HK-2 (cell line): ENCODE results near the gene FCAMR.

Experiments used
- DNase-seq: peaks from one replicate; pipeline ENCODE4 v3.0.0-alpha.2; 2018; ENCODE audit not compliant: unreplicated experiment

The FCAMR gene

DNA sequence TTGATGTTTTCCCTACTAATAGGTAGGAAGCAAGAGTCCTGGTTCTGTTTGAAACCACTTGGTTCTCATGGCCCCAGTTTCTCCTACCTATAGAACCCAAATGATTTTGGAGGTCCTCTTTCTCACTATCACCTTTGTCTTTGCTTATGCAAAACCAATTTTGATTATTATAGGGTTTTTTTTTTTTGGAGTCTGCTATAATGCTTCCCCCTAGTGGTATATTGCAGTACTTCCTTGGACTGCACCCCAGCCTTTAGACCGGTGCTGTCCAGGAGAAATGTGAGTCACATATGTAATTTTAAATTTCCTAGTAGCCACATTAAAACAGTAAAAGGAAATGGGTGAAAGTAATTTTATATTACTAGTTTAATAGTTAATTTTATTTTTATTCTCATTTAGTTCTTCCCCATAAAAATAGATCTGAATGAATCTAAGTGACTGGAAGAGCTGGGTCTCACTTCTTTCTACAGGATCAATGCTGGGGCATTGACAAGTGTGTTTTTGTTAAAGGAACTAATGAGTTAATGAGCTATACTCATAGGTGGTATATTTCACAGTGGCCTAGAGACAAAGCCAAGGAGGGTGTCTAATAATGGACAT is 59.1 kb downstream of the FCAMR start:
- DNase-seq: no peak

- DNase-seq: no peak
These were observed 60.4 kb downstream of the FCAMR start for GRCh38 chr1:206909883-206910318.

- peak; percentile 65 for DNase-seq
These were observed 60.9 kb downstream of the FCAMR start for GRCh38 chr1:206909161-206909882.

DNA sequence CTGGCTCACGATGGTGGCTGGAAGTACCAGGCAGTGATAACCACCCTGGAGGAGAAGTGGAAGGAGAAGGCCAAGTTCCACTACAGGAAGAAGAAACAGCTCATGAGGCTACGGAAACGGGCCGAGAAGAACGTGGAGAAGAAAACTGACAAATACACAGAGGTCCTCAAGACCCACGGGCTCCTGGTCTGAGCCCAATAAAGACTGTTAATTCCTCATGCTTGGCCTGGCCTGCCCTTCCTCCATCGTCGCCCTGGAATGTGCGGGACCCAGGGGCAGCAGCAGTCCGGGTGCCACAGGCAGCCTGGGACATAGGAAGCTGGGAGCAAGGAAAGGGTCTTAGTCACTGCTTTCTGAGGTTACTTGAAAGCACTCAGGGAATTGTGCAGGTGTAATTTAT is 62.2 kb downstream of the FCAMR start:
- peak; percentile 28 for DNase-seq
